ENCODE measurements around the gene IL1RAPL1.

The IL1RAPL1 gene

GRCh38 chrX:29744966-29745365, 1157.7 kb downstream of the IL1RAPL1 start:
- H2BK12ac ChIP-seq (ENCODE audit: low read length): no peak overlapping the region
- WGBS, 2 donors (ENCODE audit: extremely low coverage in 2 of 2, insufficient read length in 2 of 2, insufficient replicate concordance in 1 of 2): no CpG with 5 or more reads among the region's 2 CpGs
- no peak overlapping the region for H3K14ac ChIP-seq (ENCODE audit: low read length)
- no peak overlapping the region for H2BK15ac ChIP-seq (ENCODE audit: low read length)
- no peak overlapping the region for H3K4me2 ChIP-seq (ENCODE audit: insufficient read depth, low read length, poor library complexity, severe bottlenecking)
- no peaks in the 10 kb centered on the region for H3K36me3 ChIP-seq (replicated peaks in 1 of 2; ENCODE audit: control insufficient read depth in 2 of 2, insufficient read depth in 2 of 2, low read length in 2 of 2)
- H3K23ac ChIP-seq (ENCODE audit: low read depth, low read length, poor library complexity): no peak overlapping the region
- no peak overlapping the region for H3K27ac ChIP-seq (replicated peaks; ENCODE audit: low read length)
- H3K27me3 ChIP-seq (ENCODE audit: control insufficient read depth in 3 of 3, insufficient read depth in 3 of 3, low read depth in 1 of 3, low read length in 3 of 3): no peaks in the 10 kb centered on the region
- H3K9ac ChIP-seq (ENCODE audit: low read depth, low read length, poor library complexity): no peak overlapping the region
- no peaks in the 10 kb centered on the region for H3K9me3 ChIP-seq (replicated peaks in 1 of 2; ENCODE audit: control insufficient read depth in 2 of 2, insufficient read depth in 1 of 2, low read depth in 1 of 2, low read length in 2 of 2)
- H4K8ac ChIP-seq (ENCODE audit: low read depth, low read length): no peak overlapping the region
- H2BK5ac ChIP-seq (ENCODE audit: low read length): no peak overlapping the region
- no peak overlapping the region for H3K18ac ChIP-seq (ENCODE audit: low read length)
- H3K4me3 ChIP-seq (ENCODE audit: low read length in 2 of 2): no peak overlapping the region
- H3K79me1 ChIP-seq (ENCODE audit: low read depth, low read length): no peaks in the 10 kb centered on the region
- no peak overlapping the region for H2AFZ ChIP-seq (ENCODE audit: low read length)
- no peak overlapping the region for H3K4ac ChIP-seq (ENCODE audit: low read length)
- no peak for DNase-seq (ENCODE audit: low spot score)
- H2BK120ac ChIP-seq (ENCODE audit: low read depth, low read length): no peak overlapping the region
- no peaks in the 10 kb centered on the region for H3K4me1 ChIP-seq (ENCODE audit: control insufficient read depth in 2 of 2, insufficient read depth in 1 of 2, low read depth in 1 of 2, low read length in 2 of 2)
- no peak overlapping the region for H2AK5ac ChIP-seq (ENCODE audit: low read depth, low read length)
- no peak overlapping the region for H4K91ac ChIP-seq (ENCODE audit: low read depth, low read length, poor library complexity)

GRCh38 chrX:29746326-29746725, 1159.1 kb downstream of the IL1RAPL1 start:
- no peak overlapping the region for H3K14ac ChIP-seq (ENCODE audit: low read length)
- H3K27me3 ChIP-seq (ENCODE audit: control insufficient read depth in 3 of 3, insufficient read depth in 3 of 3, low read depth in 1 of 3, low read length in 3 of 3): no peaks in the 10 kb centered on the region
- H2BK5ac ChIP-seq (ENCODE audit: low read length): no peak overlapping the region
- H3K9ac ChIP-seq (ENCODE audit: low read depth, low read length, poor library complexity): no peak overlapping the region
- H3K27ac ChIP-seq (replicated peaks; ENCODE audit: low read length): no peak overlapping the region
- no peak overlapping the region for H3K18ac ChIP-seq (ENCODE audit: low read length)
- no peak overlapping the region for H2BK120ac ChIP-seq (ENCODE audit: low read depth, low read length)
- no peak overlapping the region for H3K4me2 ChIP-seq (ENCODE audit: insufficient read depth, low read length, poor library complexity, severe bottlenecking)
- no peak for DNase-seq (ENCODE audit: low spot score)
- no peaks in the 10 kb centered on the region for H3K36me3 ChIP-seq (replicated peaks in 1 of 2; ENCODE audit: control insufficient read depth in 2 of 2, insufficient read depth in 2 of 2, low read length in 2 of 2)
- no peak overlapping the region for H2AFZ ChIP-seq (ENCODE audit: low read length)
- H4K8ac ChIP-seq (ENCODE audit: low read depth, low read length): no peak overlapping the region
- no peaks in the 10 kb centered on the region for H3K9me3 ChIP-seq (replicated peaks in 1 of 2; ENCODE audit: control insufficient read depth in 2 of 2, insufficient read depth in 1 of 2, low read depth in 1 of 2, low read length in 2 of 2)
- H2BK15ac ChIP-seq (ENCODE audit: low read length): no peak overlapping the region
- H2AK5ac ChIP-seq (ENCODE audit: low read depth, low read length): no peak overlapping the region
- no peaks in the 10 kb centered on the region for H3K4me1 ChIP-seq (ENCODE audit: control insufficient read depth in 2 of 2, insufficient read depth in 1 of 2, low read depth in 1 of 2, low read length in 2 of 2)
- WGBS, 2 donors (ENCODE audit: extremely low coverage in 2 of 2, insufficient read length in 2 of 2, insufficient replicate concordance in 1 of 2): no CpG with 5 or more reads among the region's 4 CpGs
- no peak overlapping the region for H3K4ac ChIP-seq (ENCODE audit: low read length)
- H3K23ac ChIP-seq (ENCODE audit: low read depth, low read length, poor library complexity): no peak overlapping the region
- H2BK12ac ChIP-seq (ENCODE audit: low read length): no peak overlapping the region
- H3K79me1 ChIP-seq (ENCODE audit: low read depth, low read length): no peaks in the 10 kb centered on the region
- H4K91ac ChIP-seq (ENCODE audit: low read depth, low read length, poor library complexity): no peak overlapping the region
- H3K4me3 ChIP-seq (ENCODE audit: low read length in 2 of 2): no peak overlapping the region

GRCh38 chrX:29762006-29762405, 1174.8 kb downstream of the IL1RAPL1 start:
- Histone ChIP-seq H3K36me3 (replicated peaks in 1 of 2; ENCODE audit: control insufficient read depth in 2 of 2, insufficient read depth in 2 of 2, low read length in 2 of 2) (no peaks in the 10 kb centered on the region), H3K4me2 (ENCODE audit: insufficient read depth, low read length, poor library complexity, severe bottlenecking) (no peak overlapping the region), H3K9me3 (replicated peaks in 1 of 2; ENCODE audit: control insufficient read depth in 2 of 2, insufficient read depth in 1 of 2, low read depth in 1 of 2, low read length in 2 of 2) (no peaks in the 10 kb centered on the region), H3K14ac (ENCODE audit: low read length) (no peak overlapping the region), H3K23ac (ENCODE audit: low read depth, low read length, poor library complexity) (no peak overlapping the region), H2BK5ac (ENCODE audit: low read length) (no peak overlapping the region), H4K8ac (ENCODE audit: low read depth, low read length) (no peak overlapping the region), H3K4ac (ENCODE audit: low read length) (no peak overlapping the region), H3K4me3 (ENCODE audit: low read length in 2 of 2) (no peak overlapping the region), H3K18ac (ENCODE audit: low read length) (no peak overlapping the region), H2BK12ac (ENCODE audit: low read length) (no peak overlapping the region), H2AK5ac (ENCODE audit: low read depth, low read length) (no peak overlapping the region), H3K4me1 (ENCODE audit: control insufficient read depth in 2 of 2, insufficient read depth in 1 of 2, low read depth in 1 of 2, low read length in 2 of 2) (peaks cover 0 to 2% of the 10 kb centered on the region in 2 donors), H2AFZ (ENCODE audit: low read length) (no peak overlapping the region), H2BK120ac (ENCODE audit: low read depth, low read length) (no peak overlapping the region), H3K9ac (ENCODE audit: low read depth, low read length, poor library complexity) (no peak overlapping the region), H3K27ac (replicated peaks; ENCODE audit: low read length) (no peak overlapping the region), H3K79me1 (ENCODE audit: low read depth, low read length) (no peaks in the 10 kb centered on the region), H4K91ac (ENCODE audit: low read depth, low read length, poor library complexity) (no peak overlapping the region), H2BK15ac (ENCODE audit: low read length) (no peak overlapping the region), H3K27me3 (ENCODE audit: control insufficient read depth in 3 of 3, insufficient read depth in 3 of 3, low read depth in 1 of 3, low read length in 3 of 3) (no peaks in the 10 kb centered on the region)
- DNase-seq (ENCODE audit: low spot score): no peak
- no CpG with 5 or more reads among the region's 4 CpGs for WGBS, 2 donors (ENCODE audit: extremely low coverage in 2 of 2, insufficient read length in 2 of 2, insufficient replicate concordance in 1 of 2)

GRCh38 chrX:29775890-29776289, 1188.6 kb downstream of the IL1RAPL1 start:
- H3K4me3 ChIP-seq (ENCODE audit: low read length in 2 of 2): no peak overlapping the region
- H2AFZ ChIP-seq (ENCODE audit: low read length): no peak overlapping the region
- no peaks in the 10 kb centered on the region for H3K36me3 ChIP-seq (replicated peaks in 1 of 2; ENCODE audit: control insufficient read depth in 2 of 2, insufficient read depth in 2 of 2, low read length in 2 of 2)
- H4K8ac ChIP-seq (ENCODE audit: low read depth, low read length): no peak overlapping the region
- no peaks in the 10 kb centered on the region for H3K79me1 ChIP-seq (ENCODE audit: low read depth, low read length)
- 100% methylated on average over 1 of the region's 5 CpGs; no CpG with 5 or more reads in 1 of the 2 donors for WGBS, 2 donors (ENCODE audit: extremely low coverage in 2 of 2, insufficient read length in 2 of 2, insufficient replicate concordance in 1 of 2)
- no peak overlapping the region for H3K9ac ChIP-seq (ENCODE audit: low read depth, low read length, poor library complexity)
- H3K4me1 ChIP-seq (ENCODE audit: control insufficient read depth in 2 of 2, insufficient read depth in 1 of 2, low read depth in 1 of 2, low read length in 2 of 2): peaks cover 0 to 1% of the 10 kb centered on the region in 2 donors
- H2BK15ac ChIP-seq (ENCODE audit: low read length): no peak overlapping the region
- no peak overlapping the region for H4K91ac ChIP-seq (ENCODE audit: low read depth, low read length, poor library complexity)
- H3K4ac ChIP-seq (ENCODE audit: low read length): no peak overlapping the region
- no peak overlapping the region for H3K4me2 ChIP-seq (ENCODE audit: insufficient read depth, low read length, poor library complexity, severe bottlenecking)
- no peak overlapping the region for H2AK5ac ChIP-seq (ENCODE audit: low read depth, low read length)
- no peaks in the 10 kb centered on the region for H3K9me3 ChIP-seq (replicated peaks in 1 of 2; ENCODE audit: control insufficient read depth in 2 of 2, insufficient read depth in 1 of 2, low read depth in 1 of 2, low read length in 2 of 2)
- H3K23ac ChIP-seq (ENCODE audit: low read depth, low read length, poor library complexity): no peak overlapping the region
- H3K27ac ChIP-seq (replicated peaks; ENCODE audit: low read length): no peak overlapping the region
- H2BK5ac ChIP-seq (ENCODE audit: low read length): no peak overlapping the region
- no peak overlapping the region for H3K18ac ChIP-seq (ENCODE audit: low read length)
- no peak for DNase-seq (ENCODE audit: low spot score)
- no peak overlapping the region for H2BK12ac ChIP-seq (ENCODE audit: low read length)
- H2BK120ac ChIP-seq (ENCODE audit: low read depth, low read length): no peak overlapping the region
- H3K14ac ChIP-seq (ENCODE audit: low read length): no peak overlapping the region
- no peaks in the 10 kb centered on the region for H3K27me3 ChIP-seq (ENCODE audit: control insufficient read depth in 3 of 3, insufficient read depth in 3 of 3, low read depth in 1 of 3, low read length in 3 of 3)

Data from neuronal stem cell (in vitro differentiated cells).